ENCODE results near the gene S100A16. TPM values are rescaled to one million over a fixed set of nuclear protein-coding genes. Genes with fewer than 3 reads are reported as not detected.

Gene S100A16
- 678 and 716 TPM in 2 replicates for total RNA-seq

GRCh38 chr1:153612755-153613331 is at the start of gene S100A16:
S100A16 (minus strand) TSS chr1:153613137; CDS start chr1:153608151, 4,986 bp downstream.

GRCh38 chr1:153658400-153659174 is 45.6 kb upstream of the S100A16 start, which contains the start of gene SNAPIN:
SNAPIN (plus strand) TSS chr1:153658703; CDS start chr1:153658744, 41 bp downstream.

GRCh38 chr1:153633754-153634665 is 21.1 kb upstream of the S100A16 start, which contains the start of gene CHTOP:
CHTOP (plus strand) TSS chr1:153634066; CDS start chr1:153636589, 2,523 bp downstream.

GRCh38 chr1:153627715-153628626 is 15.0 kb upstream of the S100A16 start, which contains the start of gene S100A1:
S100A1 (plus strand) TSS chr1:153628434; CDS start chr1:153630522, 2,088 bp downstream.

GRCh38 chr1:153626904-153627714 is 14.2 kb upstream of the S100A16 start, which contains the start of gene S100A13:
S100A13 (minus strand) TSS chr1:153627505; CDS start chr1:153626472, 1,033 bp downstream.

GRCh38 chr1:153616144-153616916 is 3.4 kb upstream of the S100A16 start, which contains the start of gene S100A14:
S100A14 (minus strand) TSS chr1:153616325; CDS start chr1:153615858, 467 bp downstream.

GRCh38 chr1:153565529-153566374 is 47.2 kb downstream of the S100A16 start, which contains the start of gene S100A2:
S100A2 (minus strand) TSS chr1:153565844; CDS start chr1:153563877, 1,967 bp downstream.

Other genes with a start within 250 kb of the S100A16 start
- gene S100A12, start 237.5 kb downstream of the S100A16 start, total RNA-seq: not detected in 2 replicates
- not detected in 2 replicates for gene S100A8, start 222.1 kb downstream of the S100A16 start, total RNA-seq
- gene S100A7A, start 196.6 kb downstream of the S100A16 start, total RNA-seq: not detected in 2 replicates
- not detected in 2 replicates for gene S100A7, start 152.5 kb downstream of the S100A16 start, total RNA-seq
- gene S100A6, start 77.1 kb downstream of the S100A16 start, total RNA-seq: 478 and 546 TPM in 2 replicates
- gene S100A5, start 72.2 kb downstream of the S100A16 start, total RNA-seq: not detected in 2 replicates
- gene S100A4, start 67.3 kb downstream of the S100A16 start, total RNA-seq: 5.2 and 5.7 TPM in 2 replicates
- gene S100A3, start 63.9 kb downstream of the S100A16 start, total RNA-seq: 0.98 and 2.4 TPM in 2 replicates
- 0.33 and 0.86 TPM in 2 replicates for gene S100A2, start 47.3 kb downstream of the S100A16 start, total RNA-seq
- not detected in 2 replicates for gene S100A14, start 3.2 kb upstream of the S100A16 start, total RNA-seq
- gene S100A13, start 14.4 kb upstream of the S100A16 start, total RNA-seq: 65.8 and 96.4 TPM in 2 replicates
- 0.38 TPM in 1 of 2 replicates, not detected in the other for gene S100A1, start 15.3 kb upstream of the S100A16 start, total RNA-seq
- gene CHTOP, start 20.9 kb upstream of the S100A16 start, total RNA-seq: 35.5 and 35.6 TPM in 2 replicates
- 45.2 and 53.9 TPM in 2 replicates for gene SNAPIN, start 45.6 kb upstream of the S100A16 start, total RNA-seq
- gene ILF2, start 57.9 kb upstream of the S100A16 start, total RNA-seq: 258 and 299 TPM in 2 replicates
- gene NPR1, start 65.6 kb upstream of the S100A16 start, total RNA-seq: 7.2 and 11.7 TPM in 2 replicates
- gene INTS3, start 114.9 kb upstream of the S100A16 start, total RNA-seq: 50.0 and 50.6 TPM in 2 replicates
- 11.6 and 16.0 TPM in 2 replicates for gene SLC27A3, start 162.3 kb upstream of the S100A16 start, total RNA-seq

Measured in vein endothelial cell (primary cell).